ENCODE data around the gene TEX38.

DNA sequence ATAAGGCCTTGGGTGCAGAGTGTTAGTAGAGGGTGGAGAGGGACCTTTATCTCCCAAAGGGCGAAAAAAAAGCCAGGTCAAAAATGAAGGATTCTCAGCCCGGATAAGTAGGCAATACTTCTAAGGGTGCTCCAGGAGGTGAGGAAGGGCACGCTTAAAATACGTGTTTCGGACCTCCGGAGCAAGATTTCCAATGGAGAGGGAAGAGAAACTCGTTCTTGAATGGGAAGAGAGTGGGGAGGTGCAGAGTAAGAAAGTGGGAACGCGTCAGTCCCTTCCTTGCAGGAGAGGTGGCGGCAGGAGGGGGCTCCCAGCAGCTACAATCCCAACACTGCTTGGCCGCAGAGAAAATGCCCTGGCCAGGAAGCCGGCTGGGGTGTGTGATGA lies 46.7 kb downstream of the TEX38 start:
- TF ChIP-seq, protein P1, sequence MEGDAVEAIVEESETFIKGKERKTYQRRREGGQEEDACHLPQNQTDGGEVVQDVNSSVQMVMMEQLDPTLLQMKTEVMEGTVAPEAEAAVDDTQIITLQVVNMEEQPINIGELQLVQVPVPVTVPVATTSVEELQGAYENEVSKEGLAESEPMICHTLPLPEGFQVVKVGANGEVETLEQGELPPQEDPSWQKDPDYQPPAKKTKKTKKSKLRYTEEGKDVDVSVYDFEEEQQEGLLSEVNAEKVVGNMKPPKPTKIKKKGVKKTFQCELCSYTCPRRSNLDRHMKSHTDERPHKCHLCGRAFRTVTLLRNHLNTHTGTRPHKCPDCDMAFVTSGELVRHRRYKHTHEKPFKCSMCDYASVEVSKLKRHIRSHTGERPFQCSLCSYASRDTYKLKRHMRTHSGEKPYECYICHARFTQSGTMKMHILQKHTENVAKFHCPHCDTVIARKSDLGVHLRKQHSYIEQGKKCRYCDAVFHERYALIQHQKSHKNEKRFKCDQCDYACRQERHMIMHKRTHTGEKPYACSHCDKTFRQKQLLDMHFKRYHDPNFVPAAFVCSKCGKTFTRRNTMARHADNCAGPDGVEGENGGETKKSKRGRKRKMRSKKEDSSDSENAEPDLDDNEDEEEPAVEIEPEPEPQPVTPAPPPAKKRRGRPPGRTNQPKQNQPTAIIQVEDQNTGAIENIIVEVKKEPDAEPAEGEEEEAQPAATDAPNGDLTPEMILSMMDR (IDR thresholded peaks at IDR 0.05), result no peak
- TF ChIP-seq TCF7L2 (IDR thresholded peaks at IDR 0.05; ENCODE audit: low read depth, low read length) (no peak), POLR2AphosphoS5 (IDR thresholded peaks at IDR 0.05; ENCODE audit: low read depth, low read length) (no peak), SIN3A (IDR thresholded peaks at IDR 0.05; ENCODE audit: borderline replicate concordance, insufficient read depth, low read depth, low read length) (no peak)
- TF ChIP-seq, protein P2, sequence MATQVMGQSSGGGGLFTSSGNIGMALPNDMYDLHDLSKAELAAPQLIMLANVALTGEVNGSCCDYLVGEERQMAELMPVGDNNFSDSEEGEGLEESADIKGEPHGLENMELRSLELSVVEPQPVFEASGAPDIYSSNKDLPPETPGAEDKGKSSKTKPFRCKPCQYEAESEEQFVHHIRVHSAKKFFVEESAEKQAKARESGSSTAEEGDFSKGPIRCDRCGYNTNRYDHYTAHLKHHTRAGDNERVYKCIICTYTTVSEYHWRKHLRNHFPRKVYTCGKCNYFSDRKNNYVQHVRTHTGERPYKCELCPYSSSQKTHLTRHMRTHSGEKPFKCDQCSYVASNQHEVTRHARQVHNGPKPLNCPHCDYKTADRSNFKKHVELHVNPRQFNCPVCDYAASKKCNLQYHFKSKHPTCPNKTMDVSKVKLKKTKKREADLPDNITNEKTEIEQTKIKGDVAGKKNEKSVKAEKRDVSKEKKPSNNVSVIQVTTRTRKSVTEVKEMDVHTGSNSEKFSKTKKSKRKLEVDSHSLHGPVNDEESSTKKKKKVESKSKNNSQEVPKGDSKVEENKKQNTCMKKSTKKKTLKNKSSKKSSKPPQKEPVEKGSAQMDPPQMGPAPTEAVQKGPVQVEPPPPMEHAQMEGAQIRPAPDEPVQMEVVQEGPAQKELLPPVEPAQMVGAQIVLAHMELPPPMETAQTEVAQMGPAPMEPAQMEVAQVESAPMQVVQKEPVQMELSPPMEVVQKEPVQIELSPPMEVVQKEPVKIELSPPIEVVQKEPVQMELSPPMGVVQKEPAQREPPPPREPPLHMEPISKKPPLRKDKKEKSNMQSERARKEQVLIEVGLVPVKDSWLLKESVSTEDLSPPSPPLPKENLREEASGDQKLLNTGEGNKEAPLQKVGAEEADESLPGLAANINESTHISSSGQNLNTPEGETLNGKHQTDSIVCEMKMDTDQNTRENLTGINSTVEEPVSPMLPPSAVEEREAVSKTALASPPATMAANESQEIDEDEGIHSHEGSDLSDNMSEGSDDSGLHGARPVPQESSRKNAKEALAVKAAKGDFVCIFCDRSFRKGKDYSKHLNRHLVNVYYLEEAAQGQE (IDR thresholded peaks at IDR 0.05; ENCODE audit: insufficient read depth in 1 of 2, low read depth in 2 of 2, low read length in 1 of 2), result no peak

Data from Panc1 (cell line).